Endothelial cell of umbilical vein (primary cell): ENCODE data around the gene AMFR. TPM values are rescaled to one million over a fixed set of nuclear protein-coding genes. Genes with fewer than 3 reads are reported as not detected.

Experiments
- BruUV-seq: library from RNA; stranded (reverse); fragments of 400-500 nt; replicated peaks from 2 replicates; lab custom pipeline; 2021; lab: Mats Ljungman, UMichigan
- CTCF ChIA-PET: fragments of 300-600, 350-600 bp; sonication (Branson Sonifier 250); formaldehyde crosslinking; loops from one replicate; lab custom pipeline; 2021; ENCODE audit warnings: antibody characterized with exemption, inconsistent platforms; lab: Charles Lee
- POLR2A ChIA-PET: fragments of 300-600, 350-600 bp; sonication (Branson Sonifier 250); formaldehyde crosslinking; loops from one replicate; lab custom pipeline; 2021; ENCODE audit warnings: antibody characterized with exemption, inconsistent platforms; lab: Charles Lee
- DNase-seq: peaks from one replicate; pipeline ENCODE4 v3.0.0-alpha.2; 2011; ENCODE audit warnings: low read depth, low spot score
- FAIRE-seq: peaks from 2 replicates; lab custom pipeline; 2011; peaks lifted over from hg19 to GRCh38; lab: Jason Lieb, UNC
- H2AFZ ChIP-seq: 2 replicates; pipeline ENCODE4 v1.6.0; 2012; ENCODE audit warnings: low read depth, low read length, control low read depth, inconsistent platforms
- H3K27ac ChIP-seq: 2 replicates; pipeline ENCODE4 v1.5.1; 2011; ENCODE audit warnings: low read depth, mild to moderate bottlenecking, control low read depth, low read length, moderate library complexity; ENCODE audit not compliant: insufficient read depth
- H3K27me3 ChIP-seq, 2 experiments: 2 replicates each; pipeline versions ENCODE4 v1.6.0 to v1.6.1; 2011; ENCODE audit warnings: low read length in 2 of 2, mixed read lengths in 1 of 2; ENCODE audit not compliant: control insufficient read depth in 2 of 2, insufficient read depth in 2 of 2
- H3K36me3 ChIP-seq, 2 experiments: 2 replicates in 1 of 2; 3 replicates in 1 of 2; pipeline ENCODE4 v1.5.1; 2011; ENCODE audit warnings: low read length in 2 of 2, mild to moderate bottlenecking in 1 of 2, moderate library complexity in 1 of 2; ENCODE audit not compliant: control insufficient read depth in 2 of 2, insufficient read depth in 2 of 2; ENCODE audit errors: extremely low read depth in 1 of 2
- H3K4me1 ChIP-seq: 3 replicates; pipeline ENCODE4 v1.5.1; 2011; ENCODE audit warnings: mild to moderate bottlenecking, low read length; ENCODE audit not compliant: control insufficient read depth, insufficient read depth; ENCODE audit errors: extremely low read depth
- H3K4me2 ChIP-seq: 2 replicates; pipeline ENCODE4 v1.6.1; 2011; ENCODE audit warnings: low read length, control low read depth, mixed read lengths; ENCODE audit not compliant: insufficient read depth
- H3K4me3 ChIP-seq, 3 experiments: fragments of 200-600 bp in 1 of 3; sonication (generic), shearing (Covaris generic) in 1 of 3; replicated peaks in 1 of 3; 2 replicates each; pipeline ENCODE4 v1.5.1; 2011 to 2016; ENCODE audit warnings: control low read depth in 3 of 3, low read length in 3 of 3, mild to moderate bottlenecking in 2 of 3, inconsistent platforms in 1 of 3, low read depth in 1 of 3, moderate library complexity in 1 of 3; ENCODE audit not compliant: insufficient read depth in 1 of 3
- H3K79me2 ChIP-seq: 2 replicates; pipeline ENCODE4 v1.6.0; 2012; ENCODE audit warnings: low read length, inconsistent platforms; ENCODE audit not compliant: control insufficient read depth, insufficient read depth
- H3K9ac ChIP-seq: replicated peaks from 2 replicates; pipeline ENCODE3; 2011; ENCODE audit warnings: low read length, control low read depth; ENCODE audit not compliant: insufficient read depth; ENCODE audit errors: extremely low read depth
- H3K9me1 ChIP-seq: replicated peaks from 3 replicates; pipeline ENCODE4 v1.6.0; 2011; ENCODE audit warnings: mild to moderate bottlenecking, low read length; ENCODE audit not compliant: control insufficient read depth, insufficient read depth; ENCODE audit errors: extremely low read depth
- H3K9me3 ChIP-seq: replicated peaks from 2 replicates; pipeline ENCODE4 v1.5.1; 2012; ENCODE audit warnings: low read length, inconsistent platforms; ENCODE audit not compliant: control insufficient read depth, insufficient read depth
- H4K20me1 ChIP-seq: replicated peaks from 2 replicates; pipeline ENCODE3; 2011; ENCODE audit warnings: mild to moderate bottlenecking, low read length; ENCODE audit not compliant: control insufficient read depth, insufficient read depth; ENCODE audit errors: extremely low read depth
- CTCF ChIP-seq, 2 donors: IDR thresholded peaks; 1 replicate in 1 of 2; 2 replicates in 1 of 2; pipeline ENCODE4 v1.5.1; 2011; ENCODE audit warnings: low read length in 2 of 2, mild to moderate bottlenecking in 2 of 2, moderate library complexity in 2 of 2, control low read depth in 1 of 2, inconsistent platforms in 1 of 2, low read depth in 1 of 2; ENCODE audit not compliant: insufficient read depth in 1 of 2; ENCODE audit errors: extremely low read depth in 1 of 2
- EZH2 ChIP-seq: IDR thresholded peaks from 2 replicates; pipeline ENCODE4 v1.6.1; 2012; ENCODE audit warnings: borderline replicate concordance, low read depth, mild to moderate bottlenecking, moderate library complexity, low read length, inconsistent platforms; ENCODE audit not compliant: severe bottlenecking
- FOS ChIP-seq: IDR thresholded peaks from 2 replicates; pipeline ENCODE4 v1.6.1; 2011; ENCODE audit warnings: mild to moderate bottlenecking, low read length, moderate library complexity, borderline replicate concordance; ENCODE audit not compliant: insufficient read depth
- GATA2 ChIP-seq: IDR thresholded peaks from 2 replicates; pipeline ENCODE4 v1.7.0; 2011; ENCODE audit warnings: low read depth, mild to moderate bottlenecking, moderate library complexity, mixed read lengths, low read length; ENCODE audit not compliant: insufficient read length, insufficient read depth
- JUN ChIP-seq: IDR thresholded peaks from 2 replicates; pipeline ENCODE4 v1.6.1; 2011; ENCODE audit warnings: borderline replicate concordance, low read depth; ENCODE audit not compliant: insufficient read length, insufficient read depth
- MAX ChIP-seq: IDR thresholded peaks from 2 replicates; pipeline ENCODE4 v1.6.1; 2011; ENCODE audit not compliant: insufficient read depth, insufficient read length
- MYC ChIP-seq: IDR thresholded peaks from one replicate; pipeline ENCODE4 v1.6.1; 2011; ENCODE audit warnings: mild to moderate bottlenecking, low read depth, low read length
- POLR2A ChIP-seq: IDR thresholded peaks from 2 replicates; pipeline ENCODE4 v1.6.1; 2012; ENCODE audit warnings: low read depth, mild to moderate bottlenecking, control low read depth, low read length
- POLR2AphosphoS5 ChIP-seq: IDR thresholded peaks from 2 replicates; pipeline ENCODE4 v1.6.1; 2012; ENCODE audit warnings: low read depth, mild to moderate bottlenecking, control low read depth, low read length, moderate library complexity; ENCODE audit not compliant: insufficient read depth
- dilution Hi-C: fragments of 300-500 bp; cut with MboI; formaldehyde crosslinking; loops from one replicate; pipeline ENCODE4 v1.15.0; 2019; ENCODE audit warnings: low sequenced_read_pairs; ENCODE audit not compliant: extremely low pct_ligation_motif_present
- intact Hi-C: fragments of 100-400 bp; cut with micrococcal nuclease; formaldehyde crosslinking; loops from one replicate; pipeline ENCODE4 v1.10.0; 2022
- polyA plus RNA-seq, 4 experiments: library from polyadenylated mRNA; depleted of rRNA in 3 of 4; stranded (reverse) in 3 of 4; unstranded in 1 of 4; fragments of >200 nt; gene quantifications; 2 replicates each; pipeline versions ENCODE4 v1.2.1 to v1.2.3, GENCODE V29; 2011 to 2012; ENCODE audit warnings: missing spikeins in 1 of 4
- total RNA-seq: library from RNA; stranded (reverse); gene quantifications from 2 replicates; pipeline ENCODE4 v1.2.3, GENCODE V29; 2021

AMFR gene
- total and polyA plus RNA-seq, 2 donors (not counting 3 experiments of a cell fraction or from before 2014, with no cell fraction given), result 66.5 to 71.7 TPM

- H3K36me3 ChIP-seq, result peaks cover 0 to 20% of the 10 kb centered on the region in 2 experiments
- no peak for DNase-seq
- TF ChIP-seq POLR2A (no peak), JUN (no peak), FOS (no peak), CTCF (IDR thresholded peaks at IDR 0.05; ENCODE audit: extremely low read depth in 1 of 2, insufficient read depth in 1 of 2, low read depth in 1 of 2, low read length in 2 of 2) (no peak), MYC (no peak)
- no peak overlapping the region for H3K4me2 ChIP-seq
- no peaks in the 10 kb centered on the region for H3K79me2 ChIP-seq
- H2AFZ ChIP-seq, result no peak overlapping the region
- no peak overlapping the region for H3K4me3 ChIP-seq
- FAIRE-seq, result no peak
- dilution Hi-C loops (no loop called here), intact Hi-C loops (no loop called here)
- no peaks in the 10 kb centered on the region for H3K27me3 ChIP-seq
- H3K27ac ChIP-seq, result no peak overlapping the region
- ChIA-PET CTCF (no interaction called here), POLR2A (no interaction called here)
- no TSS peak for BruUV-seq
- H3K4me1 ChIP-seq, result no peaks in the 10 kb centered on the region
- no peak overlapping the region for H3K9ac ChIP-seq
- no peaks in the 10 kb centered on the region for H4K20me1 ChIP-seq
- H3K9me3 ChIP-seq, result no peaks in the 10 kb centered on the region
- H3K9me1 ChIP-seq, result no peaks in the 10 kb centered on the region
Measured at GRCh38 chr16:56362706-56363105, 62.6 kb downstream of the AMFR start.

DNA sequence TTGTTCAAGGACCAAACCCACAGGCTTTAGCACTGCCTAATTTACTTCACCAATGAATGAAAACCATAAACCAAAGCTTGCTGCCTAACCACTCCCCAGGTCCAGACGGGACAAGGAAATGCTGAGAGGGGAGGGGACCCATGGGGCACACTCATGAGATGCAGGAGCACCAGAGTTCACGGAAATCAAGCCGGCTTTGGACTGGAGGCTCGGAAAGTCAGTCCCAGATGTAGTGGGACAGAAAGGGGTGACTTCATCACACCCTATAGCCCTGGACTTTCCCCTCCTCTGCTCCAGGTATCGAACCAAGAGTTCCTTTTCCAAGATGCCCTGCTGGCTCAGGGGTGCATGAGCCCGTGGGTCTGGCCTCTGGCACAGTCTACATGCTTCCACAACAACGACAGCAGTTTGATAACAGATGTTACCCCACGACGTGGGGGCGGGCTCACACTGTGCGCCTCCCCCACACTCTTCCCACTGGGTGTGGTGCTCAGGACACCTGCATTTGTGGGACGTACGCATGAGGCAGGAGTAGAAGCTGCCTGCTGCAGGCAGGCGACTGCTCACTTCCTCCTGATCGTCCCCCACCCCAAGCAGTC is 63.2 kb downstream of the AMFR start:
- Histone ChIP-seq H3K4me3 (no peak overlapping the region), H3K4me2 (no peak overlapping the region), H3K4me1 (peaks cover 5% of the 10 kb centered on the region), H3K27ac (no peak overlapping the region), H4K20me1 (no peaks in the 10 kb centered on the region), H3K9me1 (no peaks in the 10 kb centered on the region), H3K27me3 (no peaks in the 10 kb centered on the region), H2AFZ (no peak overlapping the region), H3K79me2 (no peaks in the 10 kb centered on the region), H3K9me3 (no peaks in the 10 kb centered on the region), H3K9ac (no peak overlapping the region), H3K36me3 (peaks cover 0 to 20% of the 10 kb centered on the region in 2 experiments)
- ChIA-PET CTCF (interaction anchor here (3.2 kb wide), 1 partner anchor 8 kb away, joined by 9 read pairs; no protein-coding TSS in a partner anchor), POLR2A (no interaction called here)
- BruUV-seq, result no TSS peak
- FAIRE-seq, result no peak
- no peak for DNase-seq
- no peak for TF ChIP-seq GATA2
- no peak for TF ChIP-seq POLR2A
- TF ChIP-seq FOS, result no peak
- no peak for TF ChIP-seq EZH2
- no peak for TF ChIP-seq POLR2AphosphoS5
- TF ChIP-seq JUN, result no peak
- TF ChIP-seq CTCF (IDR thresholded peaks at IDR 0.05; ENCODE audit: extremely low read depth in 1 of 2, insufficient read depth in 1 of 2, low read depth in 1 of 2, low read length in 2 of 2), result no peak
- no peak for TF ChIP-seq MYC
- no peak for TF ChIP-seq MAX
- intact Hi-C loops, result no loop called here
- dilution Hi-C loops, result no loop called here
